H1 (cell line): ENCODE results near the gene SEMA4C. TPM values are rescaled to one million over a fixed set of nuclear protein-coding genes. Genes with fewer than 3 reads are reported as not detected.

Experiments used
- BCL11A ChIP-seq, 2 experiments: IDR thresholded peaks; one replicate each; pipeline ENCODE4 v1.6.1; 2011; ENCODE audit warnings: low read depth in 2 of 2, low read length in 2 of 2, mild to moderate bottlenecking in 2 of 2
- CBX5 ChIP-seq: fragments of 300-800, 300-1000 bp; sonication (generic); IDR thresholded peaks from 2 replicates; pipeline ENCODE4 v1.7.1; 2016; ENCODE audit warnings: antibody characterized with exemption, low read length, low read depth
- CEBPB ChIP-seq: IDR thresholded peaks from 2 replicates; pipeline ENCODE4 v1.6.1; 2012; ENCODE audit warnings: low read depth, low read length
- SP1 ChIP-seq: IDR thresholded peaks from 2 replicates; pipeline ENCODE4 v1.6.1; 2011; ENCODE audit warnings: low read depth, low read length
- polyA plus RNA-seq, 7 experiments: library from polyadenylated mRNA; depleted of rRNA in 3 of 7; stranded (reverse) in 5 of 7; unstranded in 2 of 7; fragments of >200 nt in 5 of 7; fragments of 200-250 nt in 2 of 7; gene quantifications; 1 replicate in 5 of 7; 2 replicates in 1 of 7; 4 replicates in 1 of 7; pipeline versions ENCODE4 v1.2.1 to v1.2.3, GENCODE V29; 2011 to 2013; ENCODE audit warnings: missing spikeins in 2 of 7, mixed read lengths in 2 of 7
- total RNA-seq: library from RNA; stranded (reverse); fragmentation: NEBNext Ultra II Directional; extraction: Animal tissue kit (Norgen Biotek cat#: 25700); gene quantifications from 2 replicates; pipeline ENCODE4 v1.2.1, GENCODE V29; 2021
- TF ChIP-seq, protein P1 (sequence below): IDR thresholded peaks from 2 replicates; pipeline ENCODE4 v1.6.1; 2011; ENCODE audit warnings: low read length, improper control_type of control experiment

SEMA4C gene
- total and polyA plus RNA-seq, 2 of the 8 experiments (the other 6 are each of a cell fraction or from before 2014, with no cell fraction given): 47.5 to 67.3 TPM

DNA sequence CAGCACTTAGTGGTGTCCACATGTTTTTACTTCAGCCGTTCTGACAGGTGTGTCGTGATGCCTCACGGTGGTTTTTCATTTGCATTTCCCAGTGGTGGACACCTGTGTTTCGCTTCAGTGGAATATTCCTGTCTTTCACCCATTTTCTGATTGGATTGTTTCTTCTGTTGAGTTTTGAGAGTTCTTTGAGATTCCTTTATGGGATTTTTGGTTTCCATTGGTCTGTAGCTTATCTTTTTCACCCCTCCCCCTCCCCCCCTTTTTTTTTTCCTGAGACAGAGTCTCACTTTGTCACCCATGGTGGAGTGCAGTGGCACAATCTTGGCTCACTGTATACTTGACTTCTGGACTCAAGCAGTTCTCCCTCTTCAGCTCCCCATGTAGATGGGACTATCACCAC is 34.0 kb downstream of the SEMA4C start (continued):
- TF ChIP-seq CBX5 (no peak), SP1 (no peak), CEBPB (no peak), BCL11A (IDR thresholded peaks at IDR 0.05; ENCODE audit: low read depth in 2 of 2, low read length in 2 of 2) (no peak)
- TF ChIP-seq, protein P1, sequence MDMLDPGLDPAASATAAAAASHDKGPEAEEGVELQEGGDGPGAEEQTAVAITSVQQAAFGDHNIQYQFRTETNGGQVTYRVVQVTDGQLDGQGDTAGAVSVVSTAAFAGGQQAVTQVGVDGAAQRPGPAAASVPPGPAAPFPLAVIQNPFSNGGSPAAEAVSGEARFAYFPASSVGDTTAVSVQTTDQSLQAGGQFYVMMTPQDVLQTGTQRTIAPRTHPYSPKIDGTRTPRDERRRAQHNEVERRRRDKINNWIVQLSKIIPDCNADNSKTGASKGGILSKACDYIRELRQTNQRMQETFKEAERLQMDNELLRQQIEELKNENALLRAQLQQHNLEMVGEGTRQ: no peak
